Mucosa of rectum (tissue), 2 donors: ENCODE data around the gene C1orf94.

Experiments used
- H3K27ac ChIP-seq, 2 donors: one replicate each; pipeline ENCODE4 v1.7.0; 2013; ENCODE audit warnings: inconsistent platforms in 2 of 2, low read depth in 2 of 2, low read length in 2 of 2
- H3K27me3 ChIP-seq, 2 donors: one replicate each; pipeline ENCODE4 v1.7.0; 2013; ENCODE audit warnings: low read length in 2 of 2; ENCODE audit not compliant: control insufficient read depth in 2 of 2, insufficient read depth in 2 of 2
- H3K36me3 ChIP-seq, 2 donors: one replicate each; pipeline ENCODE4 v1.7.0; 2013; ENCODE audit warnings: low read length in 2 of 2; ENCODE audit not compliant: control insufficient read depth in 2 of 2, insufficient read depth in 2 of 2
- H3K4me1 ChIP-seq, 2 donors: one replicate each; pipeline ENCODE4 v1.7.0; 2013; ENCODE audit warnings: low read length in 2 of 2, mild to moderate bottlenecking in 1 of 2; ENCODE audit not compliant: control insufficient read depth in 2 of 2, insufficient read depth in 2 of 2
- H3K4me3 ChIP-seq, 2 donors: one replicate each; pipeline ENCODE4 v1.7.0; 2013; ENCODE audit warnings: low read length in 2 of 2
- H3K9ac ChIP-seq, 2 donors: one replicate each; pipeline ENCODE4 v1.7.0; 2013; ENCODE audit warnings: low read length in 2 of 2, low read depth in 1 of 2, mild to moderate bottlenecking in 1 of 2
- H3K9me3 ChIP-seq, 2 donors: one replicate each; pipeline ENCODE4 v1.7.0; 2013; ENCODE audit warnings: low read length in 2 of 2; ENCODE audit not compliant: control insufficient read depth in 2 of 2
- donor health status: healthy.
- donor health status: Normal muscosa, but diverticular disease.

Gene C1orf94

GRCh38 chr1:34176830-34177603, at the start of gene C1orf94:
TSS of gene C1orf94 (plus strand) at chr1:34176907. CDS start at chr1:34177790, 883 bp downstream.
- Histone ChIP-seq H3K4me3 (no peak within 1 kb of the TSS), H3K27ac (no peak within 1 kb of the TSS), H3K9ac (no peak within 1 kb of the TSS), H3K27me3 (peaks cover 0 to 10% of the 10 kb centered on the region in 2 donors), H3K36me3 (no peaks in the 10 kb centered on the region), H3K9me3 (no peaks in the 10 kb centered on the region), H3K4me1 (no peaks in the 10 kb centered on the region)

- no peak overlapping the region for H3K4me3 ChIP-seq
- no peak overlapping the region for H3K27ac ChIP-seq
- no peaks in the 10 kb centered on the region for H3K4me1 ChIP-seq
- no peaks in the 10 kb centered on the region for H3K27me3 ChIP-seq
- H3K9ac ChIP-seq: no peak overlapping the region
- no peaks in the 10 kb centered on the region for H3K36me3 ChIP-seq
- H3K9me3 ChIP-seq: no peaks in the 10 kb centered on the region
Observed at GRCh38 chr1:34127006-34128000, 49.4 kb upstream of the C1orf94 start.

GRCh38 chr1:34128186-34128889, 48.4 kb upstream of the C1orf94 start:
- H3K36me3 ChIP-seq: no peaks in the 10 kb centered on the region
- no peak overlapping the region for H3K4me3 ChIP-seq
- H3K4me1 ChIP-seq: no peaks in the 10 kb centered on the region
- H3K9ac ChIP-seq: no peak overlapping the region
- H3K9me3 ChIP-seq: no peaks in the 10 kb centered on the region
- H3K27me3 ChIP-seq: no peaks in the 10 kb centered on the region
- H3K27ac ChIP-seq: no peak overlapping the region

- no peaks in the 10 kb centered on the region for H3K9me3 ChIP-seq
- no peaks in the 10 kb centered on the region for H3K4me1 ChIP-seq
- no peaks in the 10 kb centered on the region for H3K36me3 ChIP-seq
- no peaks in the 10 kb centered on the region for H3K27me3 ChIP-seq
- H3K27ac ChIP-seq: no peak overlapping the region
- no peak overlapping the region for H3K9ac ChIP-seq
- no peak overlapping the region for H3K4me3 ChIP-seq
Observed at GRCh38 chr1:34129630-34130029, 47.1 kb upstream of the C1orf94 start.

GRCh38 chr1:34130306-34130705, 46.4 kb upstream of the C1orf94 start:
- Histone ChIP-seq H3K36me3 (no peaks in the 10 kb centered on the region), H3K27me3 (no peaks in the 10 kb centered on the region), H3K27ac (no peak overlapping the region), H3K4me3 (no peak overlapping the region), H3K9me3 (no peaks in the 10 kb centered on the region), H3K4me1 (no peaks in the 10 kb centered on the region), H3K9ac (no peak overlapping the region)

- no peaks in the 10 kb centered on the region for H3K4me1 ChIP-seq
- H3K9ac ChIP-seq: no peak overlapping the region
- H3K4me3 ChIP-seq: no peak overlapping the region
- H3K9me3 ChIP-seq: no peaks in the 10 kb centered on the region
- H3K36me3 ChIP-seq: no peaks in the 10 kb centered on the region
- H3K27ac ChIP-seq: no peak overlapping the region
- H3K27me3 ChIP-seq: no peaks in the 10 kb centered on the region
Observed at GRCh38 chr1:34131396-34132160, 45.1 kb upstream of the C1orf94 start.

GRCh38 chr1:34132161-34132420, 44.6 kb upstream of the C1orf94 start:
- no peaks in the 10 kb centered on the region for H3K4me1 ChIP-seq
- H3K9me3 ChIP-seq: no peaks in the 10 kb centered on the region
- H3K9ac ChIP-seq: no peak overlapping the region
- H3K4me3 ChIP-seq: no peak overlapping the region
- no peaks in the 10 kb centered on the region for H3K36me3 ChIP-seq
- H3K27me3 ChIP-seq: no peaks in the 10 kb centered on the region
- no peak overlapping the region for H3K27ac ChIP-seq

- H3K4me3 ChIP-seq: no peak overlapping the region
- no peaks in the 10 kb centered on the region for H3K4me1 ChIP-seq
- no peaks in the 10 kb centered on the region for H3K36me3 ChIP-seq
- no peaks in the 10 kb centered on the region for H3K27me3 ChIP-seq
- H3K27ac ChIP-seq: no peak overlapping the region
- H3K9ac ChIP-seq: no peak overlapping the region
- H3K9me3 ChIP-seq: no peaks in the 10 kb centered on the region
Observed at GRCh38 chr1:34137411-34137810, 39.3 kb upstream of the C1orf94 start.

- no peaks in the 10 kb centered on the region for H3K4me1 ChIP-seq
- no peak overlapping the region for H3K27ac ChIP-seq
- H3K36me3 ChIP-seq: no peaks in the 10 kb centered on the region
- H3K9ac ChIP-seq: no peak overlapping the region
- no peaks in the 10 kb centered on the region for H3K9me3 ChIP-seq
- no peak overlapping the region for H3K4me3 ChIP-seq
- no peaks in the 10 kb centered on the region for H3K27me3 ChIP-seq
Observed at GRCh38 chr1:34140011-34140676, 36.6 kb upstream of the C1orf94 start.
